Measurements from ENCODE around the gene SH3GL1.
"Not testable (repeated sequence)": the region's sequence is repeated elsewhere in the genome, so short reads cannot be mapped to it uniquely, and the experiment has no call there.

SH3GL1 gene

GRCh38 chr19:4345342-4346019 lies 54.9 kb downstream of the SH3GL1 start:
- in situ Hi-C loops (cut with MboI; ENCODE audit: low sequenced_read_pairs) = no loop called here

DNA sequence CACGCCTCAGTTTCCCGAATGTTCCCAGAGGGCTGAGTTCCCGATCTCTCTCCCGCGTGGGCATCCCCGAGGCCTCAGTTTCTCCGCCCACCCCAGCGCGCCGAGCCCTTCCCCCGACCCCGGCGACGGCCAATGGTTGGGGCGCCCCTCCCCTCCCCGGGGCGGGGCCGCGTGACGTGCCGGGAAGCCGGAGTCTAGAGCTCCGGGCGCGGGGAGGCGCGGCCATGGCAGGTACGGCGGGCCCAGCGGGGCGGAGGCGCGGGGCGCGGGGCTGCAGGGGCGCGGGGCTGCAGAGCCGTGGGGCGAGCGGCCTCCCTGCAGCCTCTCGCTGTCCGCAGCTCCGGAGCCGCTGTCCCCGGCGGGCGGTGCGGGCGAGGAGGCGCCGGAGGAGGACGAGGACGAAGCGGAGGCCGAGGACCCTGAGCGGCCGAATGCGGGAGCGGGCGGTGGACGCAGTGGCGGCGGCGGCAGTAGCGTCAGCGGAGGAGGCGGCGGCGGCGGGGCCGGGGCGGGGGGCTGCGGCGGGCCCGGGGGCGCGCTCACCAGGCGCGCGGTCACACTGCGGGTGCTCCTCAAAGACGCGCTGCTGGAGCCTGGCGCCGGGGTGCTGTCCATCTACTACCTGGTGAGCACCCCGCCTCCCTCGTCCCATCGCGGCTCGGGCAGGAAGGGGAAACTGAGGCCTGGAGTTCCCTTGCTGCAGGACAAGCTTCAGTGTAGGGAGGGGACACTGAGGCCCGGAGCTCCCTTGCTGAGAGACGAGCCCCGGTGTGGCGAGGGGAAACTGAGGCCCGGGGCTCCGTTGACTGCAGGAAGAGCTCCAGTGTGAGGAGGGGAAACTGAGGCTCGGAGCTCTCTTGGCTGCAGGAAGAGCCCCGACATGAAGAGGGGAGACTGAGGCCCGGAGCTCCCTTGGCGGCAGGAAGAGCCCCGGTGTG lies 56.7 kb downstream of the SH3GL1 start, which contains the start of gene MPND:
TSS of gene MPND (plus strand) at position 193 of the 938 bp plus-strand sequence. CDS start at position 225, 32 bp downstream.
- in situ Hi-C loops (cut with MboI; ENCODE audit: low sequenced_read_pairs) = no loop called here

DNA sequence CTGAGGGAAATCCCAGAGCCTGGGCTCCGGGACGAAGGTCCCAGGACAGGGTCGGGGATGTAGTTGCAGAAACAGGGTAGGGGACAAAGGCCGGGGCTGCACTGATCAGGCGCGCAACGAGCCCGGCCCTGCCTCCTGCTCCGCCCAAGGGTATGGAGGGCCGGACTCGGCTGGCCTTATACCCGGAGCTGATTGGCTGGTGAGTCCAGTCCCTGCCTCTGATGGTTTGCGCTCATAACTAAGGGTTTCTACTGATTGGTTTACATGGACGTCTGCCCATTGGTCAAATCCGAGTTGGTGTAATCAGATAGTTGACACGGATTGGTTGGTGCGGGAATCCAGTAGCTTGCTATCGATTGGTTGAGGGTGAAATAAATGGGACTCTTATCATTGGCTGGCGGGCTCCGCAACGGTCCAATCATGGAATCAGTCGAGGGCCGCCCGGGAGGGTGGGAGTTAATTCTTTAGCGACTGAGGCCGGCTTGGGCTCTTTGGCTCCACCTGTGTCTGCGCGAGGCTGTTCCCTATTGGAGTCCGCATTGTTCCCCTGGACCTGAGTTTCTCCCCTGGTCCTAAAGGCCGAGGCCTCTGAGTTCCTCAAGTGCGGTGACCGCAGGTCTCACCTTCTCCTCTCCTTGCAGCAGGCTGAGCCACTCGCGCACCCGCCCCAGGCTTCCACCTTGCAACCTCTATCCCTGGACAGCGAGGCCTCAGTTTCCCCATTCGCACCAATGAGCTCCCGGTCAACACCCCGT lies 57.6 kb downstream of the SH3GL1 start:
- in situ Hi-C loops (cut with MboI; ENCODE audit: low sequenced_read_pairs) = no loop called here

DNA sequence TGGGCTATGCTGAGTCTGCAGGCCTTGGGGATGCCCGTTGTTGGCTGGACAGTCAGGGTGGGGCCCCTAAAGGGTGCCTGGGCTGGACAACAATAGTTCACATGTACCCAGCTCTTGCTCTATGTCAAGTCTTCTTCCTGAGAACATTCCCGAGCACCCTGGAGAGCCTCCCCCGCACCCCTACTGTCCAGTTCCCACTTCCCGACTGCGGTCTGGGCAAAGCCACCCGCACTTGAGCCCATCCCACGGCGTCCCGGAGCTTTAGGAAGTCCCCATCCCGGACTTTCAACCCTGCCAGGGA lies 58.1 kb downstream of the SH3GL1 start:
- in situ Hi-C loops (cut with MboI; ENCODE audit: low sequenced_read_pairs) = no loop called here

GRCh38 chr19:4338441-4339355 lies 61.6 kb downstream of the SH3GL1 start, which contains the start of gene STAP2:
STAP2 (minus strand) TSS chr19:4338827; CDS start chr19:4338753, 74 bp downstream.
- in situ Hi-C loops (cut with MboI; ENCODE audit: low sequenced_read_pairs) = no loop called here

DNA sequence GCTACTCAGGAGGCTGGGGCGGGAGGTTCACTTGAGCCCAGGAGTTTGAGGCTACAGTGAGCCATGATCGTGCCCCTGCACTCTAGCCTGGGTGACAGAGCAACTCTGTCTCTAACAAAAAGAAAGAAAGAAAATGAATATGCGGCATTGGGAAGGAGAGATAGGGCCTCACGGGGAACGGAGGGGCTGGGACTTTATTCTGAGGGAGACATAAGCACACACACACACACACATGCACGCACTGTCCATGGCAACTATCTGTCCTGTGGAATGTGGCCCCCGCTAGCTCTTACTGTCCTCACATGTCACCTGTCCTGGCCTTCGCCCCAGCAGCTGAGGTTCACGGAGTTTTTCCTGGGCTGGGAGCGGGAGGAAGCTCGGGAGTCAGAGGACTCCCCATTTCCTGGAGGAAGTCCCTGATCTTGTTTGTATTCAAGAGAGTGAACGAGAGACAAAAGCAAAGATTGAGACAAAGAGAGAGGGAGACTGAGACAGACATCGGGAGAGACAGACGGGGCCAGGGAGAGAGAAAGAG lies 62.4 kb downstream of the SH3GL1 start:
- in situ Hi-C loops (cut with MboI; ENCODE audit: low sequenced_read_pairs) = no loop called here

DNA sequence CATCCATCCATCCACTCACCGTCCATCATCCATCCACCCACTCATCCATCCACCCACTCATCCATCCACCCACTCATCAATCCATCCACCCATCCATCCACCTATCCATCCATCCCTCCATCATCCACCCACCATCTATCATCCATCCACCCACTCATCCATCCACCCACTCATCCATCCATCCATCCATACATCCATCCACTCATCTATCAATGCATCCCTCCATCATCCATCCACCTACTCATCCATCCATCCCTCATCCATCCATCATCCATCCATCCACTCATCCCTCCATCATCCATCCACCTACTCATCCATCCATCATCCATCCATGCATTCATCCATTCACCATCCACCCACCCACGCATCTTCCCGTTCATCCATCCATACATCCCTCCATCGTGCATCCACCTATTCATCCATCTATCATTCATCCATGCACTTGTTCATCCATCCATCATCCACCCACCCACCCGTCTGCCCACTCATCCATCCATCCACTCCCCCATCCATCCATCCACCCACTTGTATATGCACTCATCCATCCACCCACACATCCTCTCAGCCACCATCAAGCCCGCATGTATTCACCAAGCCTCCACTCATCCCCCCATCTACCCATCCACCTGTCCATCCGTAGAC lies 65.3 kb downstream of the SH3GL1 start:
- in situ Hi-C loops (cut with MboI; ENCODE audit: low sequenced_read_pairs) = no loop called here

DNA sequence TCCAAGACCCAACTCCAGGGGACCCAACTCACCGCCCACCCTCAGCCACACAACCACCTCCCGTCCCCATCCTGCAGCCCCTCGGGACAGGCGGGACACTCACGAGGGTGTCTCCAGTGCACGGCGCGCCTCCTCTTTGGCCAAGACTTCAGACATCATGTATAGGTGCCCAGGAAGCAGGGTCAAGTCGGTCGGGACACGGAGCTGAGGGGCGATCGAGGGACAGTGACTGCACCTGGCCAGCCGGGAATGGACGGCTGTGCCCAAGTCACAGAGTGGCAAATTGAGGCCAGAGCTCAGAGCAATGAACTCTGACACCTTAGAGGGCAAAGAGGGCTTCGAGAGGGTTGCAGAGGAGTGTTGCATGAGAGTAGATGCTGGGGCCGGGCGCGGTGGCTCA lies 70.5 kb downstream of the SH3GL1 start:
- in situ Hi-C loops (cut with MboI; ENCODE audit: low sequenced_read_pairs) = no loop called here

DNA sequence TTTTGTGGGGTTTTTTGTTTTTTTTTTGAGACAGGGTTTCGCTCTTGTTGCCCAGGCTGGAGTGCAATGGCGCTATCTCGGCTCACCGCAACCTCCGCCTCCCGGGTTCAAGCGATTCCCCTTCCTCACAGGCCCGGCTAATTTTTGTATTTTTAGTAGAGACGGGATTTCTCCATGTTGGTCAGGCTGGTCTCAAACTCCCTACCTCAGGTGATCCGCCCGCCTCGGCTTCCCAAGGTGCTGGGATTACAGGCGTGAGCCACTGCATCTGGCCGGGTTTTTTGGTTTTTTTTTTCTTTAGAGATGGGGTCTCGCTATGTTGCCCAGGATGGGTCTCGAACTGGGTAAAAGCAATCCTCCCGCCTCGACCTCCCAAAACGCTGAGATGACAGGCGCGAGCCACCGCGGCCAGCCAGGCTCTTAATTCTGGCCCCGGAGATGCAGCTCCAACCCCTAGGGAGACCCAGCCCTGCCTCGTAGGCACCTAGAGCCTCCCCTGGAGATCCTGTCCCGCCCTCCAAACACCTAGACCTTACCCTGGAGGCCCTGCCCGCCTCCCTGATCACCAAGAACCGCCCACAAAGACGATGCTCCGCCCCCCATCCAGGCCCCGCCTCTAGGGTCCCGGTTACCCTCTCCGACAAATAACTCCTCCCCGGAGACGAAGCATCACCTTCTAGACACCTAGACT lies 71.2 kb downstream of the SH3GL1 start:
- in situ Hi-C loops (cut with MboI; ENCODE audit: low sequenced_read_pairs) = not testable (repeated sequence)

DNA sequence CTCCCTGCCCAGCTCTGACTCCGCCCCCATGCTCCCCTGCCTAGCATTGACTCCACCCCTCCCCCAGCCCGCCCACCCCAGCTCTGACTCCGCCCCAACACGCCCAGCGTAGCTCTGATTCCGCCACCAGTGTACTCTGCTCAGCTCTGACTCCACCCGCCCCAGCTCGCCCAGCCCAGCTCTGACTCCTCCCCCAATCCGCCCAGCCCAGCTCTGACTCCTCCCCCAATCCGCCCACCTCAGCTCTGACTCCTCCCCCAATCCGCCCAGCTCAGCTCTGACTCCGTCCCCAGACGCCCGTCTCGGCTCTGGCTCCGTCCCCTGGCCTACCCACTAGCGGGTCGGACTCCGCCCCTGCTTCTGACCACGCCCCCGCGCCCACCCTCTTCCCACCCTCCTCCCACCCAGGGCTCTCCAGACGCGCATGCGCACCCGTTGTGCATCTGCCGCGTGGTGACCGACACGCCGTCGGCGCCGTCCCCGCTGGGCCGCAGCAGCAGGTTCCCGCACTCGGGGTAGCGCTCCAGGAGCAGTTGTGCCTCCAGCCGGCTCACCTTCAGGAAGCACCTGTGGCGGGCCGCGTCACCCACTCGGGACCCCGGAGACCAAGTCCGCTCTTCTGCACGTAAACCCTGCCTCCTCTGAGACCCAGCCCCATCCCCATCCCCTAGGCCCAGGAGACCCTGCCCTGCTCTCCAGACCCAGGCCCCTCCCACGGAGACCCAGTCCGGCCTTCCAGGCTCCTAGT lies 71.9 kb downstream of the SH3GL1 start:
- in situ Hi-C loops (cut with MboI; ENCODE audit: low sequenced_read_pairs) = no loop called here

DNA sequence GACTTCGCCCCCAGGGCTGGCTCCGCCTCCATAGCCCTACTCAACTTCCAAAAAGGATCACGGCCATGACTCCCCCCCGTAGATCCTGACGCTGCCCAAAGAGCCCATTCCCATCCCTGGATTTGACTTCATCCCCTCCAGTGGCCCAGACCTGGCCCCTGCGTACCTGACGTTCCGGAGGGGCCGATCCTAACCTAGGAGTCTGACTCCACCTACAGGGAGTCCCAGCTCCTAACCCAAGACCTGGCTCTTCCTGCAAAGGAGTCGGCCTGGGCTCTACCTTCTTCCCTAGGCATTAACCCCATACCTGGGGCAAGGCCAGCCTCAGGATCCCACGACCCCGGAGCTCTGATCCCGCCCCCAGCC lies 72.5 kb downstream of the SH3GL1 start:
- in situ Hi-C loops (cut with MboI; ENCODE audit: low sequenced_read_pairs) = no loop called here

- in situ Hi-C loops (cut with MboI; ENCODE audit: low sequenced_read_pairs) = no loop called here
Observed at GRCh38 chr19:4327252-4327876, 73.0 kb downstream of the SH3GL1 start.

DNA sequence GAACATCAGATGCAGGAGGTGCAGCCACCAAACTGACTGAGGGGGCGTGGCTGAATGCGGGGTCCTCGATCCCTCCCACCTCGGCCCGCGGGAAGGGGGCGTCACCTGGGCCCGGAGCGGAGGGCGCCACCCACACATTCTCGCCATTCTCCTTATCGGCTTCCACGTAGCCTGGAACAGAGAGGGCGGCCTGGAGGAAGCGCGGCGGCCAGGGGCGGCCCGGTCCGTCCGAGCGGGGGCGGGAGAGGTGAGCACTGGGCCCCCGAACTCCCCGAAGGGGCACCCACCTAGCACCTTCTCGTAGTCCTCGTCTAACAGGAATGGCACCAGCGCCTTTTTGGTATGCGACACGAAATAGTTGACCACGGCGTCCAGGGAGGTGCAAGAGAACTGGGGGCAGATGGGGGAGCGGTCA lies 73.5 kb downstream of the SH3GL1 start:
- in situ Hi-C loops (cut with MboI; ENCODE audit: low sequenced_read_pairs) = no loop called here

GRCh38 chr19:4326215-4326836 lies 74.0 kb downstream of the SH3GL1 start:
- in situ Hi-C loops (cut with MboI; ENCODE audit: low sequenced_read_pairs) = no loop called here

DNA sequence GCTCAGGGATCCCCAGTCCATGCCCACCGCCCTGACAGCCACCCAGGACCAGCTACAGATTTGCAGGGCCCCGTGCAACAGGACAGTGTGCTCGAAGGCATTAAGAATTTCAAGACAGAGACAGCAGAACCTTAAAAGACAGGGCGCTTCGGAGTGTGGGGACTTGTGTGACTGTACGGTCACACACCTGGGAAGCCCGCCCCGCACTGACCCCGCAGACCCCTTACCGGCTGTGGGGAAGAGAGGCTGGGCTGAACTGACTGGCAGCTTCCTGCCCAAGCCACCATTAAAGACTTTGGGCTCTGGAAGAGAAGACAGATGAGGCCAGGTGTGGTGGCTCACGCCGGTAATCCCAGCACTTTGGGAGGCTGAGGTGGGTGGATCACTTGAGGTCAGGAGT lies 76.1 kb downstream of the SH3GL1 start:
- in situ Hi-C loops (cut with MboI; ENCODE audit: low sequenced_read_pairs) = no loop called here

GRCh38 chr19:4323692-4324091 lies 76.7 kb downstream of the SH3GL1 start:
- in situ Hi-C loops (cut with MboI; ENCODE audit: low sequenced_read_pairs) = no loop called here

- in situ Hi-C loops (cut with MboI; ENCODE audit: low sequenced_read_pairs) = no loop called here
Observed at GRCh38 chr19:4322942-4323665, 77.2 kb downstream of the SH3GL1 start.

All from HL-60/S4 treated with retinoic acid at 250 ng/mL for 4 days and 3 days (cell line).